Activated T-cell treated with anti-CD3 and anti-CD28 coated beads, Interleukin-2, amount 50 U/mL, for 48 hours (primary cell): ENCODE results near the gene FAM200A.
"Not testable (repeated sequence)": the region's sequence is repeated elsewhere in the genome, so short reads cannot be mapped to it uniquely, and the experiment has no call there.

Experiments used
- DNase-seq, 2 experiments: peaks; one replicate each; pipeline ENCODE4 v3.0.0-alpha.2; 2020

The FAM200A gene

GRCh38 chr7:99558306-99559174, 6.6 kb upstream of the FAM200A start, which contains the start of gene ZNF655:
ZNF655 (plus strand) TSS chr7:99558642; CDS start chr7:99560560, 1,918 bp downstream.
- DNase-seq: peak; percentile 92 to 93

GRCh38 chr7:99557940-99558305, 6.0 kb upstream of the FAM200A start:
- no peak for DNase-seq

- no peak for DNase-seq
These were observed 5.3 kb upstream of the FAM200A start for GRCh38 chr7:99557196-99557607.

GRCh38 chr7:99554939-99555338, 3.0 kb upstream of the FAM200A start:
- no peak for DNase-seq

GRCh38 chr7:99553039-99553438, 1.1 kb upstream of the FAM200A start:
- no peak for DNase-seq

GRCh38 chr7:99551334-99551733, 580 bp downstream of the FAM200A start:
- no peak for DNase-seq

- DNase-seq: not testable (repeated sequence)
These were observed 2.4 kb downstream of the FAM200A start for GRCh38 chr7:99549545-99549944.

GRCh38 chr7:99545308-99545707, 6.6 kb downstream of the FAM200A start:
- DNase-seq: not testable (repeated sequence)

GRCh38 chr7:99543916-99544315, 8.0 kb downstream of the FAM200A start:
- DNase-seq: no peak

GRCh38 chr7:99543081-99543671, 8.7 kb downstream of the FAM200A start:
- no peak for DNase-seq

GRCh38 chr7:99541212-99541611, 10.7 kb downstream of the FAM200A start:
- DNase-seq: no peak

- no peak for DNase-seq
These were observed 11.4 kb downstream of the FAM200A start for GRCh38 chr7:99540542-99540941.

- no peak for DNase-seq
These were observed 12.6 kb downstream of the FAM200A start for GRCh38 chr7:99539213-99539811.

- no peak for DNase-seq
These were observed 16.2 kb downstream of the FAM200A start for GRCh38 chr7:99535667-99536066.

- DNase-seq: peak in 1 of 2 experiments; percentile 23
These were observed 20.6 kb downstream of the FAM200A start for GRCh38 chr7:99531354-99531765.

- no peak for DNase-seq
These were observed 26.0 kb downstream of the FAM200A start for GRCh38 chr7:99525713-99526440.

- DNase-seq: no peak
These were observed 30.5 kb downstream of the FAM200A start for GRCh38 chr7:99521399-99521798.

GRCh38 chr7:99514050-99514449, 37.9 kb downstream of the FAM200A start:
- no peak for DNase-seq

GRCh38 chr7:99505324-99505662, 46.6 kb downstream of the FAM200A start:
- DNase-seq: no peak

GRCh38 chr7:99504603-99505323, 47.2 kb downstream of the FAM200A start, which contains the start of gene ZKSCAN5:
ZKSCAN5 (plus strand) TSS chr7:99504662; CDS start chr7:99506045, 1,383 bp downstream.
- DNase-seq: peak; percentile 98 to 99

GRCh38 chr7:99504281-99504602, 47.7 kb downstream of the FAM200A start:
- no peak for DNase-seq

- not testable (repeated sequence) for DNase-seq
These were observed 50.7 kb downstream of the FAM200A start for GRCh38 chr7:99501236-99501635.

GRCh38 chr7:99500637-99501009, 51.3 kb downstream of the FAM200A start:
- DNase-seq: no peak
